ENCODE measurements around the gene MRPL39.

The MRPL39 gene

DNA sequence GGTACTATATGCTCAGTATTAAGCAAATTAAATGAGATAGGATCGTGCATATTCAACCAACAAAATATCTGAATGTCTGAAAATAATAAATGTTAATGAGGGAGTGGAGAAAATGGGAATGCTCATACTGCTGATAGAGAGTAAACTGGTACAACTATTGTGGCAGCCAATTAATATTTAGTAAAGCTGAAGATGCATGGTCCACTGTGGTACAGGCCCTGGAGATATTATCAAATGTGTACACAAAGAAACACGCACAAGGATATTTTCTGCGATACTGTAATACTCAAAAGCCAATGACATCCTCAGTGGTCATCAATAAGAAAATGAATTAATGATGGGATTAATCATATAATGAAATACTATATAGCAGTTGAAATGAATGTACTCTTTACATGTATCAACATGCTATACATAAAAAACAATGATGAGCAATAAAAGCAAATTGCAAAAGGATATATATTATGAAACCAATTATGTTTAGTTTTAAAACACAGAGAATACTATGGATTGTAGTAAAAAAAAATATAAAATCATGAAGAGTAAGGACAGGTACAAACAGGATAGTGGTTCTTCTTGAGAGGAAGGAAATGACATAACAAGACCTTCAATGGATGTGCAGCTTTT, 25.0 kb downstream of the MRPL39 start:
- H3K4ac ChIP-seq (ENCODE audit: low read depth, low read length) = no peak overlapping the region
- H3K4me1 ChIP-seq (ENCODE audit: control insufficient read depth in 1 of 2, insufficient read depth in 2 of 2, low read length in 2 of 2) = peaks cover 0 to 4% of the 10 kb centered on the region in 2 experiments
- H3K36me3 ChIP-seq (ENCODE audit: control insufficient read depth in 1 of 2, insufficient read depth in 2 of 2, low read length in 2 of 2) = no peaks in the 10 kb centered on the region
- H3K4me2 ChIP-seq (ENCODE audit: low read length) = no peak overlapping the region
- H2BK12ac ChIP-seq (ENCODE audit: low read length) = no peak overlapping the region
- no peak overlapping the region for H3K9ac ChIP-seq (ENCODE audit: low read length)
- no peak overlapping the region for H3K14ac ChIP-seq (ENCODE audit: low read length)
- H3K27ac ChIP-seq (ENCODE audit: low read depth, low read length) = no peak overlapping the region
- H2AFZ ChIP-seq (ENCODE audit: insufficient read depth, low read length, poor library complexity) = no peak overlapping the region
- no peak overlapping the region for H4K8ac ChIP-seq (ENCODE audit: low read depth, low read length)
- no peaks in the 10 kb centered on the region for H3K27me3 ChIP-seq (ENCODE audit: insufficient read depth, low read length)
- H4K12ac ChIP-seq (ENCODE audit: low read depth, low read length) = no peak overlapping the region
- H3K23ac ChIP-seq (ENCODE audit: low read length) = no peak overlapping the region
- no peaks in the 10 kb centered on the region for H3K79me2 ChIP-seq (ENCODE audit: control insufficient read depth, insufficient read depth, low read length, poor library complexity)
- no peak overlapping the region for H2AK5ac ChIP-seq (ENCODE audit: low read length)
- no peaks in the 10 kb centered on the region for H3K79me1 ChIP-seq (ENCODE audit: low read length)
- no peak overlapping the region for H4K91ac ChIP-seq (ENCODE audit: low read depth, low read length)
- no peak overlapping the region for H3K4me3 ChIP-seq (ENCODE audit: low read depth, low read length)
- H2BK5ac ChIP-seq (ENCODE audit: low read depth, low read length, poor library complexity) = no peak overlapping the region
- WGBS (ENCODE audit: extremely low coverage, insufficient coverage, insufficient read length) = no CpG with 5 or more reads among the region's 3 CpGs
- H2BK120ac ChIP-seq (ENCODE audit: insufficient read depth, low read length, poor library complexity) = no peak overlapping the region
- H3K9me3 ChIP-seq (ENCODE audit: insufficient read depth, low read depth, low read length) = no peaks in the 10 kb centered on the region
- no peak for DNase-seq
- no peak overlapping the region for H3K18ac ChIP-seq (ENCODE audit: low read length)

DNA sequence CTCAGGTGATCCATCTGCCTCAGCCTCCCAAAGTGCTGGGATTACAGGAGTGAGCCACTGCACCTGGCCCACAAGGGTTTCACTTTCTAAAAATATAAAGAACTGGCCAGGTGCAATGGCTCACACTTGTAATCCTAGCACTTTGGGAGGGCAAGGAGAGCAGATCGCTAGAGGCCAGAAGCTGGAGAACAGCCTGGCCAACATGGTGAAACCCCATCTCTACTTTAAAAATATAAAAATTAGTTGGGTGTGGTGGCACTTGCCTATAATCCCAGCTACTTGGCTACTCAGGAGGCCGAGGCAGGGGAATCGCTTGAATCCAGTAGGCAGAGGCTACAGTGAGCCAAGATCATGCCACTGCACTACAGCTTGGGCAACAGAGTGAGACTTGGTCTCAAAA, 25.7 kb downstream of the MRPL39 start:
- H4K8ac ChIP-seq (ENCODE audit: low read depth, low read length) = no peak overlapping the region
- no peak overlapping the region for H3K27ac ChIP-seq (ENCODE audit: low read depth, low read length)
- no peak overlapping the region for H4K91ac ChIP-seq (ENCODE audit: low read depth, low read length)
- no peaks in the 10 kb centered on the region for H3K79me2 ChIP-seq (ENCODE audit: control insufficient read depth, insufficient read depth, low read length, poor library complexity)
- H3K4me3 ChIP-seq (ENCODE audit: low read depth, low read length) = no peak overlapping the region
- no peaks in the 10 kb centered on the region for H3K27me3 ChIP-seq (ENCODE audit: insufficient read depth, low read length)
- H2AFZ ChIP-seq (ENCODE audit: insufficient read depth, low read length, poor library complexity) = no peak overlapping the region
- H2AK5ac ChIP-seq (ENCODE audit: low read length) = no peak overlapping the region
- peaks cover 0 to 4% of the 10 kb centered on the region in 2 experiments for H3K4me1 ChIP-seq (ENCODE audit: control insufficient read depth in 1 of 2, insufficient read depth in 2 of 2, low read length in 2 of 2)
- no peak overlapping the region for H2BK12ac ChIP-seq (ENCODE audit: low read length)
- H3K9me3 ChIP-seq (ENCODE audit: insufficient read depth, low read depth, low read length) = no peaks in the 10 kb centered on the region
- H3K14ac ChIP-seq (ENCODE audit: low read length) = no peak overlapping the region
- H3K18ac ChIP-seq (ENCODE audit: low read length) = no peak overlapping the region
- no peak overlapping the region for H2BK120ac ChIP-seq (ENCODE audit: insufficient read depth, low read length, poor library complexity)
- no peaks in the 10 kb centered on the region for H3K79me1 ChIP-seq (ENCODE audit: low read length)
- no peak overlapping the region for H3K4me2 ChIP-seq (ENCODE audit: low read length)
- H3K4ac ChIP-seq (ENCODE audit: low read depth, low read length) = no peak overlapping the region
- no CpG with 5 or more reads among the region's 3 CpGs for WGBS (ENCODE audit: extremely low coverage, insufficient coverage, insufficient read length)
- no peak overlapping the region for H2BK5ac ChIP-seq (ENCODE audit: low read depth, low read length, poor library complexity)
- no peaks in the 10 kb centered on the region for H3K36me3 ChIP-seq (ENCODE audit: control insufficient read depth in 1 of 2, insufficient read depth in 2 of 2, low read length in 2 of 2)
- no peak overlapping the region for H4K12ac ChIP-seq (ENCODE audit: low read depth, low read length)
- no peak overlapping the region for H3K9ac ChIP-seq (ENCODE audit: low read length)
- DNase-seq = no peak
- H3K23ac ChIP-seq (ENCODE audit: low read length) = no peak overlapping the region

DNA sequence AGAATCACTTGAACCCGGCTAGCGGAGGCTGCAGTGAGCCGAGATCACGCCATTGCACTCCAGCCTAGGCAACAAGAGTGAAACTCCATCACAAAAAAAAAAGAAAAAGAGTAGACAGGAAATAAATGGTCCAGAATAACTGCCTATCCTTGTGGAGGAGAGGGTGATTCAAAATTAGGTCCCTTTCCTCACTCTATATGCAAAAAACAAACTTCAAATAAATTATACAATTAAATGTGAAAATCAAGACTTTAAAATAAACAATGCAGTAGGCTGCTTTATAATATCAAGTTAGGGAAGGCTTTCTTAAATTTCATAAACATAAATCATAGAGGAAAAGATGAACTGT, 26.4 kb downstream of the MRPL39 start:
- no peak overlapping the region for H2AK5ac ChIP-seq (ENCODE audit: low read length)
- DNase-seq = no peak
- H3K4ac ChIP-seq (ENCODE audit: low read depth, low read length) = no peak overlapping the region
- no CpG with 5 or more reads among the region's 4 CpGs for WGBS (ENCODE audit: extremely low coverage, insufficient coverage, insufficient read length)
- no peak overlapping the region for H3K23ac ChIP-seq (ENCODE audit: low read length)
- H4K91ac ChIP-seq (ENCODE audit: low read depth, low read length) = no peak overlapping the region
- no peak overlapping the region for H2BK120ac ChIP-seq (ENCODE audit: insufficient read depth, low read length, poor library complexity)
- H3K27ac ChIP-seq (ENCODE audit: low read depth, low read length) = no peak overlapping the region
- H3K9ac ChIP-seq (ENCODE audit: low read length) = no peak overlapping the region
- no peak overlapping the region for H3K18ac ChIP-seq (ENCODE audit: low read length)
- no peak overlapping the region for H3K4me3 ChIP-seq (ENCODE audit: low read depth, low read length)
- H2BK5ac ChIP-seq (ENCODE audit: low read depth, low read length, poor library complexity) = no peak overlapping the region
- no peak overlapping the region for H2AFZ ChIP-seq (ENCODE audit: insufficient read depth, low read length, poor library complexity)
- H4K12ac ChIP-seq (ENCODE audit: low read depth, low read length) = no peak overlapping the region
- no peaks in the 10 kb centered on the region for H3K79me1 ChIP-seq (ENCODE audit: low read length)
- no peak overlapping the region for H2BK12ac ChIP-seq (ENCODE audit: low read length)
- H3K27me3 ChIP-seq (ENCODE audit: insufficient read depth, low read length) = no peaks in the 10 kb centered on the region
- no peaks in the 10 kb centered on the region for H3K79me2 ChIP-seq (ENCODE audit: control insufficient read depth, insufficient read depth, low read length, poor library complexity)
- H3K4me1 ChIP-seq (ENCODE audit: control insufficient read depth in 1 of 2, insufficient read depth in 2 of 2, low read length in 2 of 2) = peaks cover 0 to 4% of the 10 kb centered on the region in 2 experiments
- no peaks in the 10 kb centered on the region for H3K36me3 ChIP-seq (ENCODE audit: control insufficient read depth in 1 of 2, insufficient read depth in 2 of 2, low read length in 2 of 2)
- no peaks in the 10 kb centered on the region for H3K9me3 ChIP-seq (ENCODE audit: insufficient read depth, low read depth, low read length)
- no peak overlapping the region for H3K4me2 ChIP-seq (ENCODE audit: low read length)
- no peak overlapping the region for H4K8ac ChIP-seq (ENCODE audit: low read depth, low read length)
- no peak overlapping the region for H3K14ac ChIP-seq (ENCODE audit: low read length)

DNA sequence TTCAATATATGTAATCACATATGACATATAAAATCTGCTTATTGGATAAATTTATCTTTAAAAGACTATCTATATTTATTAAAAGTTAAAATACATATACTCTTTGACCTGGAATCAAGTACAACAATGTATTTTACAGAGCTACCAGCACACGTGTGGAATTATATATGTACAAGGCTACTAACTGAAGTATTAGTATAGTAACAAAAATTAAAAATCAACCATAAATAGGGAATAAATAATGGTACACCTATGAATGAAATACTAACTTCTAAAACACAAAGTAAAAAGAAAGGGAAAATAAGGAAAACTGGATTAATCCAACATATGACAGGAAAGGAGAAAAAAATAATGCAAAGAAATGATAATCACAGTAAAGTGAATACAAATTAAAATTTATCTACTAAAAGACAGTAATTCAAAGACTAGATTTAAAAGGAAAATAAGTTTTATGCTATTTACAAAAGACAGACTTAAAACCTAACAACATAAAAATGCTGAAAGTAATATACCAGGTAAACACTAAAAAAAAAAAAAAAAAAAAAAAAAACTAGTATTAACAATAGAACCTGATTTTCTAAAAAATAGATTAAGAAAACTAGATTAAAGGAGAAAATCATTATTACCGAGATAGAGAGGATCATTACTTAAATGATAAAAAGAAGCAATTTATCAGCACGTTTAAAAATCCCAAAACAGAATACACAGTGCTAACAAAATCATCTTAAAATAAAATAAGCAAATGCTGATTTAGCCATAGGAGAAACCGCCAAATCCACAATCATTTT, 27.9 kb downstream of the MRPL39 start:
- Histone ChIP-seq H3K27ac (ENCODE audit: low read depth, low read length) (no peak overlapping the region), H3K79me2 (ENCODE audit: control insufficient read depth, insufficient read depth, low read length, poor library complexity) (no peaks in the 10 kb centered on the region), H3K36me3 (ENCODE audit: control insufficient read depth in 1 of 2, insufficient read depth in 2 of 2, low read length in 2 of 2) (no peaks in the 10 kb centered on the region), H2AFZ (ENCODE audit: insufficient read depth, low read length, poor library complexity) (no peak overlapping the region), H3K9ac (ENCODE audit: low read length) (no peak overlapping the region), H3K18ac (ENCODE audit: low read length) (no peak overlapping the region), H2BK12ac (ENCODE audit: low read length) (no peak overlapping the region), H4K91ac (ENCODE audit: low read depth, low read length) (no peak overlapping the region), H4K12ac (ENCODE audit: low read depth, low read length) (no peak overlapping the region), H3K79me1 (ENCODE audit: low read length) (no peaks in the 10 kb centered on the region), H2AK5ac (ENCODE audit: low read length) (no peak overlapping the region), H3K9me3 (ENCODE audit: insufficient read depth, low read depth, low read length) (no peaks in the 10 kb centered on the region), H4K8ac (ENCODE audit: low read depth, low read length) (no peak overlapping the region), H3K23ac (ENCODE audit: low read length) (no peak overlapping the region), H3K27me3 (ENCODE audit: insufficient read depth, low read length) (no peaks in the 10 kb centered on the region), H3K4ac (ENCODE audit: low read depth, low read length) (no peak overlapping the region), H2BK5ac (ENCODE audit: low read depth, low read length, poor library complexity) (no peak overlapping the region), H3K4me1 (ENCODE audit: control insufficient read depth in 1 of 2, insufficient read depth in 2 of 2, low read length in 2 of 2) (peaks cover 0 to 4% of the 10 kb centered on the region in 2 experiments), H3K14ac (ENCODE audit: low read length) (no peak overlapping the region), H3K4me2 (ENCODE audit: low read length) (no peak overlapping the region), H3K4me3 (ENCODE audit: low read depth, low read length) (no peak overlapping the region), H2BK120ac (ENCODE audit: insufficient read depth, low read length, poor library complexity) (no peak overlapping the region)
- WGBS (ENCODE audit: extremely low coverage, insufficient coverage, insufficient read length) = no CpG with 5 or more reads among the region's 4 CpGs
- DNase-seq = no peak
